ENCODE measurements around the gene FAM53A.

DNA sequence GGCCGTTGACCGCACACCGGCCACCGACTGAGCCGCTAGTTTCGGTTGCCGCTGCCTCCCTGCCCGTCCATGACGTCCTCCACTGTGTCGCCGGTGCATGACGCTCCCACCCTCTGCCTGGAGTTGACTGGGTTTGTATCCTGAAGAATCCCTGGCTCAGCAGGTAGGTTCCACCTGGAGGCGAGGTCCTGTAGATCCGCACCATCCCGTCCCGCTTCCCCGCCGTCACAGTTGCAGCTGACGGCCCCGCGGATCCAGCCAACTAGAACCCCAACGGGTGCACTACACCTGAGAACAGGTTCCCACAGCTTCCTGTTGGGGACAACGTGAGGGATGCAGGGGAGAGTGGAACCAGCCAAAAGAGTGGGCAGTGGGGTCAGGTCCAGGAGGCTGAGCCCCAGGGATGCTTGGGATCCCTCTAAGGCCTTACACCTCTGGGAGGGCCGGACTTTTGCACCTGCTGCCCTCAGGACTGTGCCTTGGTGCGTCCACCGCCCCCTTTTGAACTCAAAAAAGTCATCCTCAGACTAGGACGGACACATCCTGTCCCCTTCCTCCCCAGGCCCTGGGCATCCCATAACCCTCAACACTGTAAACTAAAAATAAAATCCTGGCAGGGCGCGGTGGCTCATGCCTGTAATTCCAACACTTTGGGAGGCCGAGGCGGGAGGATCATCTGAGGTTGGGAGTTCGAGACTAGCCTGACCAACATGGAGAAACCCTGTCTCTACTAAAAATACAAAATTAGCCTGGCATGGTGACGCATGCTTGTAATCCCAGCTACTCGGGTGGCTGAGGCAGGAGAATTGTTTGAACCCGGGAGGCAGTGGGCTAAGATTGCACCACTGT, 29.1 kb upstream of the FAM53A start:
- TF ChIP-seq, protein P1, sequence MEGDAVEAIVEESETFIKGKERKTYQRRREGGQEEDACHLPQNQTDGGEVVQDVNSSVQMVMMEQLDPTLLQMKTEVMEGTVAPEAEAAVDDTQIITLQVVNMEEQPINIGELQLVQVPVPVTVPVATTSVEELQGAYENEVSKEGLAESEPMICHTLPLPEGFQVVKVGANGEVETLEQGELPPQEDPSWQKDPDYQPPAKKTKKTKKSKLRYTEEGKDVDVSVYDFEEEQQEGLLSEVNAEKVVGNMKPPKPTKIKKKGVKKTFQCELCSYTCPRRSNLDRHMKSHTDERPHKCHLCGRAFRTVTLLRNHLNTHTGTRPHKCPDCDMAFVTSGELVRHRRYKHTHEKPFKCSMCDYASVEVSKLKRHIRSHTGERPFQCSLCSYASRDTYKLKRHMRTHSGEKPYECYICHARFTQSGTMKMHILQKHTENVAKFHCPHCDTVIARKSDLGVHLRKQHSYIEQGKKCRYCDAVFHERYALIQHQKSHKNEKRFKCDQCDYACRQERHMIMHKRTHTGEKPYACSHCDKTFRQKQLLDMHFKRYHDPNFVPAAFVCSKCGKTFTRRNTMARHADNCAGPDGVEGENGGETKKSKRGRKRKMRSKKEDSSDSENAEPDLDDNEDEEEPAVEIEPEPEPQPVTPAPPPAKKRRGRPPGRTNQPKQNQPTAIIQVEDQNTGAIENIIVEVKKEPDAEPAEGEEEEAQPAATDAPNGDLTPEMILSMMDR (conservative IDR thresholded peaks at IDR 0.05; ENCODE audit: low read length): no peak
- no peak for TF ChIP-seq EZH2phosphoT487 (IDR thresholded peaks at IDR 0.05; ENCODE audit: borderline replicate concordance, low read depth, low read length)
